OCI-LY7 (cell line): Measurements from ENCODE around the gene PHEX.

ENCODE experiments used
- CTCF ChIP-seq: fragments of 200-600 bp; sonication (generic); conservative IDR thresholded peaks from 2 replicates; pipeline ENCODE4 v1.5.1; 2014; ENCODE audit warnings: mild to moderate bottlenecking, antibody characterized with exemption, low read length, moderate library complexity, mixed read lengths
- EZH2phosphoT487 ChIP-seq: fragments of 200-600 bp; sonication (generic); IDR thresholded peaks from 2 replicates; pipeline ENCODE4 v1.6.1; 2018; ENCODE audit warnings: low read depth, borderline replicate concordance, mild to moderate bottlenecking, mixed run types, antibody characterized with exemption, low read length, moderate library complexity, mixed read lengths

- TF ChIP-seq EZH2phosphoT487 (no peak), CTCF (no peak)
Observed at GRCh38 chrX:22268706-22269105, 236.6 kb downstream of the PHEX start.
